H1 (cell line): ENCODE results near the gene FADS3. TPM values are rescaled to one million over a fixed set of nuclear protein-coding genes. Genes with fewer than 3 reads are reported as not detected.
A peak's percentile ranks its signal among the peaks of the same experiment; 100 is the strongest.

Experiments
- CTCF ChIA-PET: fragments of 300-600 bp; sonication (Branson Sonifier 250); formaldehyde crosslinking; loops from one replicate; lab custom pipeline; 2021; ENCODE audit not compliant: partially characterized antibody; lab: Charles Lee
- POLR2A ChIA-PET: fragments of 300-600 bp; sonication (Branson Sonifier 250); formaldehyde crosslinking; loops from one replicate; lab custom pipeline; 2021; ENCODE audit warnings: inconsistent platforms; ENCODE audit not compliant: partially characterized antibody; lab: Charles Lee
- DNase-seq, 2 experiments: peaks; one replicate each; pipeline versions ENCODE4 v3.0.0 to v3.0.0-alpha.2; 2010 to 2022; ENCODE audit warnings: low spot score in 2 of 2, low read depth in 1 of 2, mixed read lengths in 1 of 2
- FAIRE-seq: peaks from 2 replicates; lab custom pipeline; 2011; peaks lifted over from hg19 to GRCh38; lab: Jason Lieb, UNC
- H2AFZ ChIP-seq: 2 replicates; pipeline ENCODE4 v1.8.1; 2012; ENCODE audit warnings: low read length, inconsistent platforms
- H2AK5ac ChIP-seq: 2 replicates; pipeline ENCODE4 v1.6.1; 2013; ENCODE audit warnings: low read depth, low read length
- H2BK120ac ChIP-seq: replicated peaks from 2 replicates; pipeline ENCODE3; 2013; ENCODE audit warnings: low read depth, low read length, inconsistent platforms
- H2BK12ac ChIP-seq: 2 replicates; pipeline ENCODE4 v1.6.1; 2013; ENCODE audit warnings: low read depth, low read length
- H2BK15ac ChIP-seq: 2 replicates; pipeline ENCODE4 v1.6.1; 2013; ENCODE audit warnings: low read length
- H2BK20ac ChIP-seq: 2 replicates; pipeline ENCODE4 v1.6.1; 2013; ENCODE audit warnings: low read length
- H2BK5ac ChIP-seq: 2 replicates; pipeline ENCODE4 v1.6.1; 2013; ENCODE audit warnings: low read depth, low read length
- H3K14ac ChIP-seq: 2 replicates; pipeline ENCODE4 v1.6.1; 2013; ENCODE audit warnings: inconsistent platforms; ENCODE audit not compliant: insufficient read length
- H3K18ac ChIP-seq: 2 replicates; pipeline ENCODE4 v1.6.1; 2013; ENCODE audit warnings: low read length; ENCODE audit errors: extremely low read depth
- H3K23ac ChIP-seq: 2 replicates; pipeline ENCODE4 v1.6.1; 2013; ENCODE audit warnings: inconsistent platforms; ENCODE audit not compliant: insufficient read length
- H3K23me2 ChIP-seq: 2 replicates; pipeline ENCODE4 v1.6.1; 2013; ENCODE audit warnings: low read depth, low read length
- H3K27ac ChIP-seq: 2 replicates; pipeline ENCODE4 v1.6.1; 2011; ENCODE audit warnings: low read depth, low read length, inconsistent platforms
- H3K27me3 ChIP-seq, 4 experiments: replicated peaks in 1 of 4; 1 replicate in 1 of 4; 2 replicates in 3 of 4; pipeline versions ENCODE4 v1.6.1 to v1.8.1; 2011 to 2013; ENCODE audit warnings: low read length in 3 of 4, mild to moderate bottlenecking in 3 of 4, inconsistent platforms in 2 of 4, mixed read lengths in 2 of 4, moderate library complexity in 1 of 4; ENCODE audit not compliant: control insufficient read depth in 3 of 4, insufficient read depth in 3 of 4; ENCODE audit errors: extremely low read depth in 1 of 4
- H3K36me3 ChIP-seq, 4 experiments: 2 replicates each; pipeline versions ENCODE4 v1.6.1 to v1.8.1; 2011 to 2013; ENCODE audit warnings: mild to moderate bottlenecking in 4 of 4, low read length in 3 of 4, moderate library complexity in 2 of 4, control low read depth in 1 of 4, inconsistent platforms in 1 of 4; ENCODE audit not compliant: insufficient read depth in 4 of 4, control insufficient read depth in 2 of 4
- H3K4ac ChIP-seq: replicated peaks from 2 replicates; pipeline ENCODE3; 2013; ENCODE audit warnings: low read length, low read depth, mixed read lengths, inconsistent platforms; ENCODE audit not compliant: insufficient read length
- H3K4me1 ChIP-seq, 4 experiments: replicated peaks in 1 of 4; 1 replicate in 1 of 4; 2 replicates in 3 of 4; pipeline versions ENCODE4 v1.6.1 to v1.8.1; 2011 to 2013; ENCODE audit warnings: low read length in 3 of 4, inconsistent platforms in 2 of 4, mixed read lengths in 1 of 4; ENCODE audit not compliant: insufficient read depth in 4 of 4, control insufficient read depth in 3 of 4
- H3K4me2 ChIP-seq, 2 experiments: 2 replicates each; pipeline versions ENCODE4 v1.6.1 to v1.8.1; 2011 to 2013; ENCODE audit warnings: low read depth in 2 of 2, low read length in 2 of 2, control low read depth in 1 of 2, inconsistent platforms in 1 of 2, mild to moderate bottlenecking in 1 of 2; ENCODE audit not compliant: insufficient read depth in 1 of 2
- H3K4me3 ChIP-seq, 4 experiments: fragments of 200-600, 300-600 bp in 1 of 4; sonication (generic), shearing (Covaris generic), sonication (Bioruptor Twin) in 1 of 4; 2 replicates each; pipeline versions ENCODE4 v1.5.1 to v1.8.1; 2011 to 2016; ENCODE audit warnings: low read length in 4 of 4, low read depth in 3 of 4, control low read depth in 2 of 4, inconsistent platforms in 2 of 4, mild to moderate bottlenecking in 2 of 4, mixed read lengths in 1 of 4, moderate library complexity in 1 of 4; ENCODE audit not compliant: insufficient read depth in 2 of 4; ENCODE audit errors: extremely low read depth in 1 of 4
- H3K56ac ChIP-seq: replicated peaks from 2 replicates; pipeline ENCODE3; 2013; ENCODE audit warnings: low read depth, mild to moderate bottlenecking, mixed read lengths, low read length, inconsistent platforms; ENCODE audit not compliant: insufficient read length
- H3K79me1 ChIP-seq: 2 replicates; pipeline ENCODE4 v1.6.1; 2013; ENCODE audit warnings: low read depth, low read length, control low read depth
- H3K79me2 ChIP-seq, 2 experiments: 2 replicates each; pipeline versions ENCODE4 v1.6.1 to v1.8.1; 2012 to 2013; ENCODE audit warnings: low read length in 2 of 2, mild to moderate bottlenecking in 2 of 2, inconsistent platforms in 1 of 2; ENCODE audit not compliant: insufficient read depth in 2 of 2, control insufficient read depth in 1 of 2
- H3K9ac ChIP-seq, 4 experiments: replicated peaks in 1 of 4; 1 replicate in 1 of 4; 2 replicates in 3 of 4; pipeline versions ENCODE4 v1.6.1 to v1.8.1; 2011 to 2013; ENCODE audit warnings: low read depth in 3 of 4, low read length in 3 of 4, control low read depth in 2 of 4, mild to moderate bottlenecking in 2 of 4, moderate library complexity in 2 of 4, inconsistent platforms in 1 of 4; ENCODE audit errors: extremely low read depth in 1 of 4
- H3K9me3 ChIP-seq, 2 experiments: 2 replicates each; pipeline versions ENCODE4 v1.6.1 to v1.8.1; 2012 to 2013; ENCODE audit warnings: mild to moderate bottlenecking in 2 of 2, moderate library complexity in 2 of 2, control low read depth in 1 of 2, inconsistent platforms in 1 of 2, low read depth in 1 of 2, low read length in 1 of 2, mixed read lengths in 1 of 2; ENCODE audit not compliant: insufficient read depth in 2 of 2
- H4K20me1 ChIP-seq, 2 experiments: replicated peaks in 1 of 2; 2 replicates each; pipeline versions ENCODE3 to v1.8.1; 2011 to 2013; ENCODE audit warnings: inconsistent platforms in 2 of 2, low read length in 2 of 2, mild to moderate bottlenecking in 1 of 2; ENCODE audit not compliant: insufficient read depth in 2 of 2, control insufficient read depth in 1 of 2
- H4K5ac ChIP-seq: 2 replicates; pipeline ENCODE4 v1.6.1; 2013; ENCODE audit warnings: low read length, low read depth, mixed read lengths, inconsistent platforms; ENCODE audit not compliant: insufficient read length
- H4K8ac ChIP-seq: 2 replicates; pipeline ENCODE4 v1.8.0; 2013; ENCODE audit warnings: mild to moderate bottlenecking, moderate library complexity, low read length, inconsistent platforms; ENCODE audit not compliant: insufficient read depth; ENCODE audit errors: extremely low read depth
- H4K91ac ChIP-seq: replicated peaks from 2 replicates; pipeline ENCODE3; 2013; ENCODE audit warnings: low read length, mixed read lengths, inconsistent platforms; ENCODE audit not compliant: insufficient read length
- CTCF ChIP-seq, 3 experiments: IDR thresholded peaks; 1 replicate in 2 of 3; 2 replicates in 1 of 3; pipeline versions ENCODE4 v1.5.1 to v1.6.1; 2011; ENCODE audit warnings: low read length in 3 of 3, mild to moderate bottlenecking in 3 of 3, inconsistent platforms in 2 of 3, low read depth in 1 of 3, moderate library complexity in 1 of 3; ENCODE audit not compliant: insufficient read depth in 1 of 3; ENCODE audit errors: control extremely low read depth in 1 of 3
- KDM1A ChIP-seq: fragments of 200-600, 300-600 bp; sonication (generic); IDR thresholded peaks from 2 replicates; pipeline ENCODE4 v1.7.1; 2016; ENCODE audit warnings: mild to moderate bottlenecking, low read length, borderline replicate concordance
- WGBS, 2 experiments: shearing (Covaris generic) in 1 of 2; methylation state at CpG; one replicate each; pipeline versions ENCODE4 v1.1.6 to v1.1.7; 2013 to 2015; ENCODE audit warnings: low lambda C conversion rate in 2 of 2, mixed read lengths in 2 of 2, inconsistent platforms in 1 of 2, low coverage in 1 of 2, missing lambda C conversion rate in 1 of 2; ENCODE audit not compliant: insufficient replicate concordance in 2 of 2, insufficient coverage in 1 of 2, insufficient read length in 1 of 2; ENCODE audit errors: extremely low coverage in 1 of 2, missing lambda C conversion rate in 1 of 2; 5-methylcytosine and 5-hydroxymethylcytosine counted together
- polyA plus RNA-seq, 7 experiments: library from polyadenylated mRNA; depleted of rRNA in 3 of 7; stranded (reverse) in 5 of 7; unstranded in 2 of 7; fragments of >200 nt in 5 of 7; fragments of 200-250 nt in 2 of 7; gene quantifications; 1 replicate in 5 of 7; 2 replicates in 1 of 7; 4 replicates in 1 of 7; pipeline versions ENCODE4 v1.2.1 to v1.2.3, GENCODE V29; 2011 to 2013; ENCODE audit warnings: missing spikeins in 2 of 7, mixed read lengths in 2 of 7
- total RNA-seq: library from RNA; stranded (reverse); fragmentation: NEBNext Ultra II Directional; extraction: Animal tissue kit (Norgen Biotek cat#: 25700); gene quantifications from 2 replicates; pipeline ENCODE4 v1.2.1, GENCODE V29; 2021

FADS3 gene
- total and polyA plus RNA-seq, 2 of the 8 experiments (the other 6 are each of a cell fraction or from before 2014, with no cell fraction given): 43.8 to 76.3 TPM

GRCh38 chr11:61885784-61886580 lies 5.4 kb downstream of the FADS3 start:
- peak overlapping the region; percentile 24; the same call in 1 of the 2 replicates for H2BK5ac ChIP-seq
- H3K9ac ChIP-seq: no peak overlapping the region
- no peak overlapping the region for H4K5ac ChIP-seq
- H2BK120ac ChIP-seq: no peak overlapping the region
- peaks cover 2 to 9% of the 10 kb centered on the region in 2 experiments for H4K20me1 ChIP-seq
- H4K91ac ChIP-seq: no peak overlapping the region
- no peak for FAIRE-seq
- H3K79me2 ChIP-seq: peaks cover 0 to 2% of the 10 kb centered on the region in 2 experiments; a peak in 1 of 4 replicates
- H2BK20ac ChIP-seq: no peak overlapping the region
- H3K14ac ChIP-seq: no peak overlapping the region
- no peak overlapping the region for H2BK15ac ChIP-seq
- H3K36me3 ChIP-seq: no peaks in the 10 kb centered on the region
- H4K8ac ChIP-seq: no peak overlapping the region; the same call in 1 of the 2 replicates
- no peaks in the 10 kb centered on the region for H3K9me3 ChIP-seq
- no peak overlapping the region for H3K27ac ChIP-seq
- no peaks in the 10 kb centered on the region for H3K27me3 ChIP-seq
- H3K4ac ChIP-seq: no peak overlapping the region
- no peaks in the 10 kb centered on the region; the same call in 1 of the 2 replicates for H3K79me1 ChIP-seq
- H3K23ac ChIP-seq: no peak overlapping the region
- no peak overlapping the region for H2AFZ ChIP-seq
- no peak overlapping the region for H3K4me2 ChIP-seq
- H3K4me1 ChIP-seq: peaks cover 0 to 18% (median 11%) of the 10 kb centered on the region in 4 experiments; a peak in 6 of 7 replicates
- POLR2A ChIA-PET: interaction anchor here (0.9 to 2.6 kb wide), 7 partner anchors 10 to 82 kb away, joined by 3 to 15 read pairs (median 4); no protein-coding TSS in a partner anchor
- peaks cover 6% of the 10 kb centered on the region; the same call in 1 of the 2 replicates for H3K23me2 ChIP-seq
- H3K56ac ChIP-seq: no peak overlapping the region
- CTCF ChIA-PET: interaction anchor here (1.0 to 23.2 kb wide), 9 partner anchors 9 to 223 kb away, joined by 3 to 658 read pairs (median 11); partner anchors contain the start of gene BEST1
- H3K4me3 ChIP-seq: no peak overlapping the region
- no peak overlapping the region for H2BK12ac ChIP-seq
- TF ChIP-seq KDM1A (peak; percentile 46; the same call in 1 of the 2 replicates), CTCF (IDR thresholded peaks at IDR 0.05; ENCODE audit: control extremely low read depth in 1 of 3, insufficient read depth in 1 of 3, low read depth in 1 of 3, low read length in 3 of 3) (no peak)
- H2AK5ac ChIP-seq: 0 out of 2 replicates have a peak overlapping the region, but pooled peaks have one; percentile 28
- no peak overlapping the region; the same call in 1 of the 2 replicates for H3K18ac ChIP-seq
- peak in 1 of 2 experiments; percentile 44 for DNase-seq
- WGBS, 2 experiments: 93% methylated on average over 11 of the region's 13 CpGs; no CpG with 5 or more reads in 1 of the 2 experiments
